Renal cortex interstitium (tissue), 15 donors: ENCODE data around the gene PIF1. TPM values are rescaled to one million over a fixed set of nuclear protein-coding genes. Genes with fewer than 3 reads are reported as not detected.

Experiments used
- DNase-seq, 11 donors: peaks; one replicate each; pipeline ENCODE4 v3.0.0-alpha.2; 2013; ENCODE audit warnings: low read depth in 9 of 11, low spot score in 4 of 11; ENCODE audit errors: extremely low read depth in 1 of 11
- long read RNA-seq, 16 experiments: transcript quantifications; one replicate each; lab custom pipeline, GENCODE V29; 2026
- polyA plus RNA-seq, 3 donors: library from polyadenylated mRNA; unstranded; fragments of 120-200 nt; gene quantifications; one replicate each; pipeline ENCODE4 v1.2.1, GENCODE V29; 2013; ENCODE audit not compliant: insufficient read length in 3 of 3

PIF1 gene
- polyA plus RNA-seq: 10 to 100 TPM; 11.6 to 17.4 (median 12.7) TPM
- long read RNA-seq, donor 1: 0 reads
- long read RNA-seq, donor 2, partial matches to known transcripts: 0 of 1 reads
- long read RNA-seq, donor 2, other reads (novel, unspliced or antisense): 0 of 1 reads
- long read RNA-seq, donor 3, partial matches to known transcripts: 0 of 2 reads
- long read RNA-seq, donor 3, other reads (novel, unspliced or antisense): 0 of 2 reads
- long read RNA-seq, donor 4: 0 reads
- long read RNA-seq, donor 5: 0 reads
- long read RNA-seq, donor 6, partial matches to known transcripts: 0 of 3 reads
- long read RNA-seq, donor 6, other reads (novel, unspliced or antisense): 0 of 3 reads
- long read RNA-seq, donor 7: 0 reads
- long read RNA-seq, donor 8: 0 reads
- long read RNA-seq, donor 9, partial matches to known transcripts: 0 of 1 reads
- long read RNA-seq, donor 9, other reads (novel, unspliced or antisense): 0 of 1 reads
- long read RNA-seq, donor 10: 0 reads
- long read RNA-seq, donor 11, partial matches to known transcripts: 0 of 2 reads
- long read RNA-seq, donor 11, other reads (novel, unspliced or antisense): 0 of 2 reads
- long read RNA-seq, donor 12: 0 reads
- long read RNA-seq, donor 13: 0 reads
- long read RNA-seq, donor 14: 0 reads
- long read RNA-seq, donor 15: 0 reads
- long read RNA-seq, donor 16, partial matches to known transcripts: 0 of 1 reads
- long read RNA-seq, donor 16, other reads (novel, unspliced or antisense): 0 of 1 reads

DNA sequence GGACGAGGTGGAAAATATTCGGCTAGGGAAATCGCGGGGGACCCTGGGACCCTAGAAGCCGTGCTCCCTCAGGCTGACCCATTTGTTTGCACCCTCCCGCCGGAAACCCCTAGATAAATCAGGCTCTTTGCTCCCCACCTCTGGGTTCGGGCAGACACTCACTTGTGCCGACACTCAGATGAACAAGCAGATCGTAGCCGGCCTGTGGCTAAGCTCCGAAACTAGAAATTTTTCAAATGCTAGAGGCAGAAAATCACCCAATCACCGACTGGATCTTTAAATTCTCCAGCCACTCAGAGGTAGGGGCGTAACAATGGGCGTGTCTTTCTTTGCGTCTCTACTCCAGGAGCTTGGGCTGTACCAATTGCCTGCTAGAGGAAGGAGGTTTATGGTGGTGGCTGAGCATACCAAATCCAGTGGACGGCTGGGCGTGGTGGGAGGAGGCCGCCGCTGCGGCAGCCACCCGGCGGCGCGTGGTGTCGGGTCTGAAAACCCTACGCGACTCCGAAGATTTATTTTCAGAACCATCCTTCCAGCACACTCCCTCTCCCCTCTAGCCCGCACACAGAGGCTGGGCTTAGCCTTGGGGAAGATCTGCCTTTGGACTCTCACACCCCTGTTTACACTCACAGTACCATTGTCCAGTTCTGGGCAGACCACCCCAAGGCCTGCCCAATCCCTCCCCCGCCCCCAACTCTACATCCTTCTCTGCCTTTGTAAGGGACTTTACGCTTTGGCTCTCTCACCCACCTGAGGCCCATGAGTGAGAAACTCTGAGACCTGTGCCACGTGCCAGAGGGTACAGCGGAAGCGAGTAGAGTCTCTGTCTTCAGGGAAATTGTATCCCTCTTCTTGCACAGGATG lies at the start of gene PIF1:
TSS of gene PIF1 (minus strand) at position 217 of the 864 bp plus-strand sequence. CDS start 1,312 bp downstream, outside the sequence.
- peak; percentile 92 to 100 (median 97) for DNase-seq

DNA sequence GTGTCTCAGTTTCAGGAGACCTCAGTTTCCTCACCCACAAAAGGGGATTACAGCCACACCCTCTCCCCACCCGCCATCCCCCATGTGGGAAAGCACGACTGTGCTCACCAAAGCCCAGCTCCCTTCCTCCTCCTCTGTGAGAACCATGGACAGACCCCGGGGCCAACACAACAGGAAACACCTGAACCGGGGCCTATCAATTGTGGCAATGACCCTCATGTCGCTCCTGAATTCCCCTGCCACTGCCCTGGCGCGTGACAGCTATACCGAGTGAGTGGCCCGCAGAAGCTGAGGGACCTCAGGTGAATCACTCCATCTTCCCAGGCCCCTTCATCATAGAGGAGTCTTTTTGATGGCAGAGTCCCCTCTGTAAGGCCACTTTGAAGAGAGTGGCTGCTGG lies 44.9 kb upstream of the PIF1 start:
- no peak for DNase-seq

DNA sequence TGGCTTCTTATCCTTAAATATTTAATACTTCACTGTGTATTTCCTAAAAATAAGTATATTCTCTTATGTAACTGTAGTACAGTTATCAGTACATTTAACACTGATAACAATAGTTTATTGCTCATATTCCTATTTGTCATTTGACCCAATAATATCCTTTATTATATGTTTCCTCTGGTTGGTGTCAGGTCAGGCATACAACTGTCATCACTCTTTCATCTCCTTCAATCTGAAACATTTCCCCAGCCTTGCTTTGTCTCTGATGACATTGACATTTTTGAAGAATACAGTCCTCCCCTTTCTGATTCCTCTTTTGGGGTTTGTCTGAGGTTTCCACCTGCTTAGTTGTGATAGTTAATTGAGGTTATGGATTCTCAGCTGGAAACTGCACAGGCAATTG lies 44.1 kb upstream of the PIF1 start:
- no peak for DNase-seq

- no peak for DNase-seq
These were observed 40.6 kb upstream of the PIF1 start for GRCh38 chr15:64865998-64866520.

GRCh38 chr15:64865126-64865997 lies 39.9 kb upstream of the PIF1 start:
- no peak for DNase-seq

- DNase-seq: no peak
These were observed 38.6 kb upstream of the PIF1 start for GRCh38 chr15:64864068-64864467.

DNA sequence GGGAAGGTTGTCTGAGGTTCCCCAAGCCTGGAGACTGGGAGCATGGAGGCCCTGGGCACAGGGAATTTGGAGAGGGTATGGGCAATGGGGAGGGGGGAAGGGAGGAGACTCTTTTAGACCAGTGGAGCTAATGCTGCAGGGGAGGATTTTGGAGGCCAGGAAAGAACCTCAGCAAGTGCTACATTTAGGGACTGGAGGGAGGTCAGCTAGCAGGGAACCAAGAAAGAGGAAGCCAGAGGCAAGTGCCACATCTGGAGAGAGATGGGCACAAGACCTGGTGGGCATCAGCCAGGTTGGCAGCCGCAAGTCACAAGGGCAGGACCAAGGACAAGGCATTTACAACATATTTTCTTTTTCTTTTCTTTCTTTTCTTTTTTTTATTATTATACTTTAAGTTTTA lies 37.0 kb upstream of the PIF1 start:
- no peak for DNase-seq

DNA sequence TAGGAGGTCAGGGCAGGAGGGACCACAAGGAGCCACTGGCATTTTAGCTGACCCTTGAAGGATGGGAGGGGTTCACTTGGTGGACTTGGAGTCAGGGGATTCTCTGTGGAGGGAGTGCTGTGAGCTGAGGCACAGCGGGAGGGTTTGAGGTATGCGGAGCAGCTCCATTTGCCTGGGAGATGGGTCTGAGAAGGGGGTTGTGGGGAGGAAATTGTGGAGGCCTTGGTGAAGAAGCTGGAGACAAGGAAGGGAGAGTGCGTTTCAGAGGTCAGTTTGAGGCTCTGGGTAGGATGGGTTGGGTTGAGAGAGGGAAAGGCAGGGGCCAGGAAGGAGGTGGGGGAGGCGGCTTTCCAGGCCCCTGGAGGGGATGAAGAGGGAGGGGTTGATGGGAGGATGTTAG lies 36.5 kb upstream of the PIF1 start:
- DNase-seq: no peak

DNA sequence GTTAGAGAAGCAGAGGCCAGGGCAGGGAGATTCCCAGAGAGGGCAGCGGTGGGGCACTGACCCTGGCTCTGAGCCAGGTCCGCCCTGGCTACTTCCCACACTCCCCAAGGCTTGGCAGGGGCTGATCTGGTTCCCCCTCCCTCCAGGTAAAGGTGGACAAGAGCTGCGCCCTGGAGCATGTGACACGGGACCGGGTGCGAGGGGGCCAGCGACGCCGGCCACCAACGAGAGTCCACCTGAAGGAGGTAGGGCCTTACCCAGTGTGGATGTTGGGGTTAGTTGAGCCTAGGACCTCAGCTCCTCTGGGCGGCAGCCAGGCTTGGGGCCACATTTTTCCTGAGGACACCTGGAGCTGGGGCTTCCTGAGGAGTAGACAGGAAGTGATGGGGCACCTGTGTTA lies 35.9 kb upstream of the PIF1 start:
- DNase-seq: no peak

- no peak for DNase-seq
These were observed 33.8 kb upstream of the PIF1 start for GRCh38 chr15:64859226-64859625.

- DNase-seq: no peak
These were observed 32.7 kb upstream of the PIF1 start for GRCh38 chr15:64858021-64858575.

- no peak for DNase-seq
These were observed 32.0 kb upstream of the PIF1 start for GRCh38 chr15:64857421-64857820.

- no peak for DNase-seq
These were observed 31.1 kb upstream of the PIF1 start for GRCh38 chr15:64856429-64857145.

GRCh38 chr15:64855205-64855975 lies 29.9 kb upstream of the PIF1 start:
- no peak for DNase-seq

DNA sequence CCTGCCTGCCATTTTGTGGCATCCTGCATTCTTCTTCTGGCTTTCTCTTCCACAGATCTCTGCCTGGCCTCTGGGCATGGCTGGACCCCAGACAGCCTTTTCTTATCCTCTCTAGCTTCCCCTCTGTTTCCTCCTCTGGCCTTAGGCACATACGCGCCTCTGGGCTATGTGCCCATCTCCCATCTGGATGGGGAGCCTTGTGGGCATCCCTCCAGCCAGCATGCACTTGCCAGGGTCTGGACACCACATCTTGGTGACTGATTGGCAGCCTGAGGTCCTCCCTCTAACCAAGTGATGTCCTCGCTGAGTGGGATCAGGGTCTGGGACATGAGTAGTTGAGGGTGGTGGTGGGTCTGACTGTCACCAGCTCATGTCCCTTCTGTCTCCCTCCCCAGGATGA lies 29.1 kb upstream of the PIF1 start:
- no peak for DNase-seq

- DNase-seq: no peak
These were observed 28.6 kb upstream of the PIF1 start for GRCh38 chr15:64854041-64854440.

- DNase-seq: no peak
These were observed 26.0 kb upstream of the PIF1 start for GRCh38 chr15:64851503-64851840.
